Activated T-cell treated with anti-CD3 and anti-CD28 coated beads, Interleukin-2, amount 50 U/mL, for 4 hours (primary cell): Measurements from ENCODE around the gene CCDC97. TPM values are rescaled to one million over a fixed set of nuclear protein-coding genes. Genes with fewer than 3 reads are reported as not detected.

Experiments used
- ATAC-seq, 2 donors: fragments of 200-7000 bp; cut with Tn5 transposase; one replicate each; pipeline ENCODE4 v1.10.0; 2021
- DNase-seq: peaks from one replicate; pipeline ENCODE4 v3.0.0-alpha.2; 2020
- H3K27me3 Mint-ChIP-seq: one replicate; pipeline ENCODE4 v1.8.0; 2021; ENCODE audit warnings: low read depth, mixed read lengths
- H3K36me3 Mint-ChIP-seq: one replicate; pipeline ENCODE4 v1.8.0; 2022; ENCODE audit warnings: mixed read lengths; ENCODE audit not compliant: insufficient read depth
- H3K4me1 Mint-ChIP-seq: one replicate; pipeline ENCODE4 v1.8.0; 2021; ENCODE audit warnings: low read depth, mixed read lengths
- H3K4me3 Mint-ChIP-seq: one replicate; pipeline ENCODE4 v1.8.0; 2021; ENCODE audit warnings: mild to moderate bottlenecking, moderate library complexity, mixed read lengths
- H3K9me3 Mint-ChIP-seq: one replicate; pipeline ENCODE4 v1.8.0; 2021; ENCODE audit warnings: mixed read lengths
- total RNA-seq, 3 donors: library from RNA; stranded (reverse); gene quantifications; one replicate each; pipeline ENCODE4 v1.2.1, GENCODE V29; 2021

CCDC97 gene
- total RNA-seq, 3 donors from 2014 or later: 33.8 to 40.5 (median 35.1) TPM

- DNase-seq (no peak), ATAC-seq (no peak)
- H3K9me3 Mint-ChIP-seq: no peaks in the 10 kb centered on the region
- H3K4me1 Mint-ChIP-seq: peaks cover 26% of the 10 kb centered on the region
- no peak overlapping the region for H3K4me3 Mint-ChIP-seq
- H3K27me3 Mint-ChIP-seq: no peaks in the 10 kb centered on the region
- H3K36me3 Mint-ChIP-seq: peaks cover 22% of the 10 kb centered on the region
Observed at GRCh38 chr19:41321204-41321599, 11.2 kb downstream of the CCDC97 start.

GRCh38 chr19:41321600-41322270 lies 11.8 kb downstream of the CCDC97 start:
- DNase-seq: no peak
- Mint-ChIP-seq H3K36me3 (peaks cover 19% of the 10 kb centered on the region), H3K9me3 (no peaks in the 10 kb centered on the region), H3K27me3 (no peaks in the 10 kb centered on the region), H3K4me3 (no peak overlapping the region), H3K4me1 (peaks cover 30% of the 10 kb centered on the region)
- no peak for ATAC-seq

- no peaks in the 10 kb centered on the region for H3K9me3 Mint-ChIP-seq
- no peak for DNase-seq
- no peak overlapping the region for H3K4me3 Mint-ChIP-seq
- no peak for ATAC-seq
- peaks cover 14% of the 10 kb centered on the region for H3K36me3 Mint-ChIP-seq
- peaks cover 31% of the 10 kb centered on the region for H3K4me1 Mint-ChIP-seq
- H3K27me3 Mint-ChIP-seq: no peaks in the 10 kb centered on the region
Observed at GRCh38 chr19:41322451-41322850, 12.5 kb downstream of the CCDC97 start.

GRCh38 chr19:41323023-41323422 lies 13.1 kb downstream of the CCDC97 start:
- no peaks in the 10 kb centered on the region for H3K27me3 Mint-ChIP-seq
- ATAC-seq: no peak

GRCh38 chr19:41323430-41324125 lies 13.6 kb downstream of the CCDC97 start:
- no peak for ATAC-seq
- H3K27me3 Mint-ChIP-seq: no peaks in the 10 kb centered on the region
- no peak for DNase-seq
- no peak overlapping the region for H3K4me3 Mint-ChIP-seq
- H3K9me3 Mint-ChIP-seq: no peaks in the 10 kb centered on the region
- H3K36me3 Mint-ChIP-seq: peaks cover 20% of the 10 kb centered on the region
- peaks cover 40% of the 10 kb centered on the region for H3K4me1 Mint-ChIP-seq

More at GRCh38 chr19:41323023-41323422, 13.1 kb downstream of the CCDC97 start:
- Mint-ChIP-seq H3K9me3 (no peaks in the 10 kb centered on the region), H3K4me1 (peaks cover 35% of the 10 kb centered on the region), H3K36me3 (peaks cover 14% of the 10 kb centered on the region), H3K4me3 (no peak overlapping the region)
- no peak for DNase-seq

- Mint-ChIP-seq H3K36me3 (peaks cover 25% of the 10 kb centered on the region), H3K4me1 (peaks cover 47% of the 10 kb centered on the region), H3K4me3 (no peak overlapping the region), H3K27me3 (no peaks in the 10 kb centered on the region), H3K9me3 (no peaks in the 10 kb centered on the region)
- DNase-seq: no peak
- no peak for ATAC-seq
Observed at GRCh38 chr19:41324231-41324702, 14.3 kb downstream of the CCDC97 start.

GRCh38 chr19:41324921-41325639 lies 15.1 kb downstream of the CCDC97 start:
- DNase-seq: no peak
- Mint-ChIP-seq H3K9me3 (no peaks in the 10 kb centered on the region), H3K4me3 (peak overlapping the region; percentile 46), H3K36me3 (peaks cover 22% of the 10 kb centered on the region), H3K27me3 (no peaks in the 10 kb centered on the region), H3K4me1 (peaks cover 47% of the 10 kb centered on the region)
- no peak for ATAC-seq

GRCh38 chr19:41325640-41325946 lies 15.6 kb downstream of the CCDC97 start:
- DNase-seq: no peak
- no peak for ATAC-seq
- H3K27me3 Mint-ChIP-seq: no peaks in the 10 kb centered on the region
- no peak overlapping the region for H3K4me3 Mint-ChIP-seq
- H3K9me3 Mint-ChIP-seq: no peaks in the 10 kb centered on the region
- peaks cover 52% of the 10 kb centered on the region for H3K4me1 Mint-ChIP-seq
- peaks cover 25% of the 10 kb centered on the region for H3K36me3 Mint-ChIP-seq

GRCh38 chr19:41325947-41326706 lies 16.2 kb downstream of the CCDC97 start:
- Mint-ChIP-seq H3K4me1 (peaks cover 53% of the 10 kb centered on the region), H3K9me3 (no peaks in the 10 kb centered on the region), H3K4me3 (peak overlapping the region; percentile 73), H3K27me3 (no peaks in the 10 kb centered on the region), H3K36me3 (peaks cover 25% of the 10 kb centered on the region)
- ATAC-seq (no peak), DNase-seq (no peak)

GRCh38 chr19:41327076-41327575 lies 17.2 kb downstream of the CCDC97 start:
- Mint-ChIP-seq H3K4me3 (peak overlapping the region; percentile 73), H3K4me1 (peaks cover 63% of the 10 kb centered on the region), H3K27me3 (no peaks in the 10 kb centered on the region), H3K9me3 (no peaks in the 10 kb centered on the region), H3K36me3 (peaks cover 31% of the 10 kb centered on the region)
- no peak for DNase-seq
- no peak for ATAC-seq

GRCh38 chr19:41327576-41328156 lies 17.7 kb downstream of the CCDC97 start:
- DNase-seq: peak; percentile 80
- peaks cover 68% of the 10 kb centered on the region for H3K4me1 Mint-ChIP-seq
- peaks cover 36% of the 10 kb centered on the region for H3K36me3 Mint-ChIP-seq
- ATAC-seq: peak; percentile 75 to 76
- no peaks in the 10 kb centered on the region for H3K9me3 Mint-ChIP-seq
- H3K4me3 Mint-ChIP-seq: peak overlapping the region; percentile 76
- no peaks in the 10 kb centered on the region for H3K27me3 Mint-ChIP-seq

GRCh38 chr19:41328157-41328841 lies 18.3 kb downstream of the CCDC97 start:
- no peaks in the 10 kb centered on the region for H3K9me3 Mint-ChIP-seq
- DNase-seq: no peak
- peak; percentile 68 to 69 for ATAC-seq
- peak overlapping the region; percentile 76 for H3K4me3 Mint-ChIP-seq
- H3K4me1 Mint-ChIP-seq: peaks cover 66% of the 10 kb centered on the region
- H3K27me3 Mint-ChIP-seq: no peaks in the 10 kb centered on the region
- H3K36me3 Mint-ChIP-seq: peaks cover 38% of the 10 kb centered on the region

- H3K4me3 Mint-ChIP-seq: peak overlapping the region; percentile 76
- peaks cover 38% of the 10 kb centered on the region for H3K36me3 Mint-ChIP-seq
- no peaks in the 10 kb centered on the region for H3K27me3 Mint-ChIP-seq
- DNase-seq: no peak
- no peaks in the 10 kb centered on the region for H3K9me3 Mint-ChIP-seq
- peaks cover 68% of the 10 kb centered on the region for H3K4me1 Mint-ChIP-seq
- no peak for ATAC-seq
Observed at GRCh38 chr19:41328842-41329225, 18.9 kb downstream of the CCDC97 start.
